Dendritic cell treated with granulocyte-macrophage colony-stimulating factor and Interleukin-4, amounts not matched to agents 40 ng/mL and 50 ng/mL, for 4 days (primary cell): ENCODE data around the gene VPS33B.

Source experiments
- H3K27ac Mint-ChIP-seq: one replicate; pipeline ENCODE4 v1.8.0; 2022; ENCODE audit warnings: mild to moderate bottlenecking, mixed read lengths
- H3K27me3 Mint-ChIP-seq: one replicate; pipeline ENCODE4 v1.8.0; 2022; ENCODE audit warnings: mild to moderate bottlenecking, mixed read lengths
- H3K36me3 Mint-ChIP-seq: one replicate; pipeline ENCODE4 v1.8.0; 2022; ENCODE audit warnings: low read depth, mixed read lengths
- H3K4me1 Mint-ChIP-seq: one replicate; pipeline ENCODE4 v1.8.0; 2022; ENCODE audit warnings: low read depth, mixed read lengths
- H3K4me3 Mint-ChIP-seq: one replicate; pipeline ENCODE4 v1.8.0; 2022; ENCODE audit warnings: mild to moderate bottlenecking, moderate library complexity, mixed read lengths
- H3K9me3 Mint-ChIP-seq: one replicate; pipeline ENCODE4 v1.8.0; 2022; ENCODE audit warnings: mixed read lengths
- intact Hi-C: fragments of 100-400 bp; cut with micrococcal nuclease; formaldehyde crosslinking; loops from one replicate; pipeline ENCODE4 v1.15.0; 2022

The VPS33B gene

GRCh38 chr15:90956274-90957030 is 65.9 kb downstream of the VPS33B start:
- H3K36me3 Mint-ChIP-seq, result peaks cover 66% of the 10 kb centered on the region
- H3K4me1 Mint-ChIP-seq, result peaks cover 35% of the 10 kb centered on the region
- intact Hi-C loops, result loop anchor here (1.0 to 10.0 kb wide), 3 partner anchors 76 to 318 kb away; no protein-coding TSS in a partner anchor
- no peak overlapping the region for H3K27ac Mint-ChIP-seq
- H3K27me3 Mint-ChIP-seq, result no peaks in the 10 kb centered on the region
- no peaks in the 10 kb centered on the region for H3K9me3 Mint-ChIP-seq
- peak overlapping the region; percentile 73 for H3K4me3 Mint-ChIP-seq

GRCh38 chr15:90955624-90956273 is 66.6 kb downstream of the VPS33B start:
- no peaks in the 10 kb centered on the region for H3K9me3 Mint-ChIP-seq
- no peaks in the 10 kb centered on the region for H3K27me3 Mint-ChIP-seq
- intact Hi-C loops, result loop anchor here (1.0 to 10.0 kb wide), 4 partner anchors 39 to 319 kb away; partner anchors contain the start of gene PRC1
- H3K27ac Mint-ChIP-seq, result peak overlapping the region; percentile 98
- H3K36me3 Mint-ChIP-seq, result peaks cover 65% of the 10 kb centered on the region
- H3K4me3 Mint-ChIP-seq, result peak overlapping the region; percentile 88
- peaks cover 35% of the 10 kb centered on the region for H3K4me1 Mint-ChIP-seq

- Mint-ChIP-seq H3K9me3 (no peaks in the 10 kb centered on the region), H3K27me3 (no peaks in the 10 kb centered on the region), H3K4me1 (peaks cover 36% of the 10 kb centered on the region), H3K27ac (peak within 1 kb of the TSS; percentile 98), H3K4me3 (peak within 1 kb of the TSS; percentile 88), H3K36me3 (peaks cover 65% of the 10 kb centered on the region)
- intact Hi-C loops, result loop anchor here (2.0 to 10.0 kb wide), 3 partner anchors 40 to 320 kb away; partner anchors contain the start of gene PRC1
These were observed 67.4 kb downstream of the VPS33B start, which contains the start of gene RCCD1 for GRCh38 chr15:90954712-90955623. RCCD1 (plus strand) TSS chr15:90954884; CDS start chr15:90956735, 1,851 bp downstream.

DNA sequence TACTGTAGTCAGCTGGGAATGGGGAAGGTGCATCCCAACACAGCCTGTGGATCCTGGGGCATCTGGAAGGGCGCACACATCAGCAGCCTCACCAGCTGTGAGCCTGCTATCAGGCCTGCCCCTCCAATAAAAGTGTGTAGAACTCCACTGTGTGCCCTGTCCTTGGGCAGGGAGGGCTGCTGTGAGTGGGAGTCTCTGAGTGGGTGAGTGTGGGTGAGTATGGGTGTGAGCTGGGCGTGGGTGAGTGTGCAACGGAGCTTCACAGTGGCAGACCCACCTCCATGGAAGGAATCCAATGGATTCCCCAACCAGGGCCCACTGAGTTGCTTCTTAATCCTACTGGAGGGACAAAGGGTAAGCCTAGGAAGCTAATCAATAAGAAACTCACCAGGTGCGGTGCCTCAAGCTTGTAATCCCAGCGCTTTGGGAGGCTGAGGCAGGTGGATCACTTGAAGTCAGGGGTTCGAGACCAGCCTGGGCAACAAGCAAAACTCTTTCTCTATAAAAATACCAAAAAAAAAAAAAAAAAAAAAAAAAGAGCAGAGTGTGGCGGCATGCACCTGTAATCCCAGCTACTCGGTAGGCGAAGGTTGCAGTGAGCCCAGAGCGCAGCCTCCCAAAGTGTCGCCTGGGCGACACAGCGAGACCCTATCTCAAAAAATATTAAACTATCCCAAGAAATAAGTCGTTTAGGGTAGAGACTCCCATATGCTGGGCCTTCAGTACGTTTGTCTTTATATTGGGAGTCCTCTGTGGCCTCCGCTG is 68.3 kb downstream of the VPS33B start:
- Mint-ChIP-seq H3K27ac (peak overlapping the region; percentile 98), H3K36me3 (peaks cover 65% of the 10 kb centered on the region), H3K27me3 (no peaks in the 10 kb centered on the region), H3K4me1 (peaks cover 39% of the 10 kb centered on the region), H3K4me3 (peak overlapping the region; percentile 88), H3K9me3 (no peaks in the 10 kb centered on the region)
- intact Hi-C loops, result loop anchor here (2.0 to 10.0 kb wide), 2 partner anchors 41 to 321 kb away; partner anchors contain the start of gene PRC1

DNA sequence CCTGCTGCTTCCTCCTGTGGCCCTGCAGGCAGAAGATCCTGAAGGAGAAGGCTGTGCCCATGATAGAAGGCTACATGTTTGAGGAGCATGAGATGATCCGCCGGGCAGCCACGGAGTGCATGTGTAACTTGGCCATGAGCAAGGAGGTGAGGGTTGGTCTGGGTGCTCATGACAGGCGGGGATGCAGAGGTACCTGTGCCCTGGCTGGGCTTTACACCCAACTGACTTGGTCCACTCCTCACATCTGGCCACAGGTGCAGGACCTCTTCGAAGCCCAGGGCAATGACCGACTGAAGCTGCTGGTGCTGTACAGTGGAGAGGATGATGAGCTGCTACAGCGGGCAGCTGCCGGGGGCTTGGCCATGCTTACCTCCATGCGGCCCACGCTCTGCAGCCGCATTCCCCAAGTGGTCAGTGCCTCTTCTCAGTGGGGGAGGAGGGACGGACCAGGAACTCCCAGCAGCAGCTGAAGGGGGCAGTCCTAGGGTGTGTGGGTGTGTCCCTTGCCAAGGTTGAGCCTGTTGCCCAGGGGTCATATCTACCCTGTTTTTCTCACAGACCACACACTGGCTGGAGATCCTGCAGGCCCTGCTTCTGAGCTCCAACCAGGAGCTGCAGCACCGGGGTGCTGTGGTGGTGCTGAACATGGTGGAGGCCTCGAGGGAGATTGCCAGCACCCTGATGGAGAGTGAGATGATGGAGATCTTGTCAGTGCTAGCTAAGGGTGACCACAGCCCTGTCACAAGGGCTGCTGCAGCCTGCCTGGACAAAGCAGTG is 69.3 kb downstream of the VPS33B start:
- intact Hi-C loops, result loop anchor here (10.0 kb wide), 1 partner anchor 322 kb away; no protein-coding TSS in a partner anchor
- Mint-ChIP-seq H3K27me3 (no peaks in the 10 kb centered on the region), H3K4me1 (peaks cover 49% of the 10 kb centered on the region), H3K4me3 (no peak overlapping the region), H3K36me3 (peaks cover 75% of the 10 kb centered on the region), H3K9me3 (no peaks in the 10 kb centered on the region), H3K27ac (peak overlapping the region; percentile 98)

GRCh38 chr15:90950676-90951075 is 71.7 kb downstream of the VPS33B start:
- H3K36me3 Mint-ChIP-seq, result peaks cover 90% of the 10 kb centered on the region
- intact Hi-C loops, result loop anchor here (10.0 kb wide), 1 partner anchor 324 kb away; no protein-coding TSS in a partner anchor
- no peaks in the 10 kb centered on the region for H3K9me3 Mint-ChIP-seq
- no peak overlapping the region for H3K27ac Mint-ChIP-seq
- H3K4me1 Mint-ChIP-seq, result peaks cover 44% of the 10 kb centered on the region
- H3K27me3 Mint-ChIP-seq, result no peaks in the 10 kb centered on the region
- no peak overlapping the region for H3K4me3 Mint-ChIP-seq

- no peaks in the 10 kb centered on the region for H3K27me3 Mint-ChIP-seq
- H3K27ac Mint-ChIP-seq, result peak overlapping the region; percentile 74
- no peaks in the 10 kb centered on the region for H3K9me3 Mint-ChIP-seq
- intact Hi-C loops, result loop anchor here (10.0 kb wide), 1 partner anchor 325 kb away; no protein-coding TSS in a partner anchor
- peaks cover 41% of the 10 kb centered on the region for H3K4me1 Mint-ChIP-seq
- H3K4me3 Mint-ChIP-seq, result no peak overlapping the region
- H3K36me3 Mint-ChIP-seq, result peaks cover 94% of the 10 kb centered on the region
These were observed 72.3 kb downstream of the VPS33B start for GRCh38 chr15:90949979-90950675.
